ENCODE results near the gene CX3CL1. TPM values are rescaled to one million over a fixed set of nuclear protein-coding genes. Genes with fewer than 3 reads are reported as not detected.

Gene CX3CL1
- total RNA-seq, 1 donor from 2014 or later: not detected

DNA sequence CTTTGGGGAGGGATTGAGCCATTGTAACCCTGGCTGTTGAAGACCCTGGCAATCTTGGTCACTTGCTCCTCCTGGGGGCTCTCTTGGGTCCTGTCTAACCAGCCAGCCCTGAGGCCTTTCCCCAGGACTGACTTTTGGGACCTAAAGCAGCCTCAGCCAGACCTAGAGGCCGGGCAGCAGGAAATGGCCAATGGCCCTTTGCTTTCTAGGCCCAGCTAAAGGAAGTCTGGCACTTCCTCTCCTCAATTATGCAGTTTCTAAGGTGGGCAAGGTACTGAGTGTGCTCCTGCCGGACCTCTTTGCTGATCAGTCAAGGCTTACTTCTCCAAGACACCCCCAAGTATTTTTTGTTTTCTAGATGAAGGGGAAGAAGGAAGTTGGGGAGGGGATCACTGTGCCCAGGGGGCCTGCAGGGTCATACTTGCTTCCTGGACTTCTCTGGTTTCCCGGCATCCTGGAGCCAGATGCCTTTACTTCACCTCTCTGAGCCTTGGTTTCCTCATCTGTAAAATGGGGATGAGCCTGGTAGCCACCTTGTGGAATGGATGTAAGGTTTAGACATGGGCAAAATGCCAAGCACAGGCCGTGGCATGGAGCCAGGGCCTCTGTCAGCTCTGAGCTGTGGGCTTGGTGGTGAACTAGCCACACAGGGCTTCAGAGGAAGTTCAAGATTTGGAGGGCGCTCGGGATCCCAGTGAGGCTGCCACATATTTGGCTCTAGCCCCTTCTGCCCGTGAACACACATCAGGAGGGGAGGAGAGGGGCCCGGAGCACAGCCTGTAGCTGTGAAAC lies 8.6 kb downstream of the CX3CL1 start:
- no peaks in the 10 kb centered on the region for H3K9me3 Mint-ChIP-seq
- no peak overlapping the region for H3K27ac Mint-ChIP-seq
- no peaks in the 10 kb centered on the region for H3K27me3 Mint-ChIP-seq (ENCODE audit: low read depth)
- DNase-seq (ENCODE audit: low spot score): no peak
- no peaks in the 10 kb centered on the region for H3K36me3 Mint-ChIP-seq (ENCODE audit: low read depth)
- intact Hi-C loops (cut with micrococcal nuclease): no loop called here
- H3K4me3 Mint-ChIP-seq (ENCODE audit: low read depth): no peak overlapping the region
- peaks cover 19% of the 10 kb centered on the region for H3K4me1 Mint-ChIP-seq (ENCODE audit: low read depth)

DNA sequence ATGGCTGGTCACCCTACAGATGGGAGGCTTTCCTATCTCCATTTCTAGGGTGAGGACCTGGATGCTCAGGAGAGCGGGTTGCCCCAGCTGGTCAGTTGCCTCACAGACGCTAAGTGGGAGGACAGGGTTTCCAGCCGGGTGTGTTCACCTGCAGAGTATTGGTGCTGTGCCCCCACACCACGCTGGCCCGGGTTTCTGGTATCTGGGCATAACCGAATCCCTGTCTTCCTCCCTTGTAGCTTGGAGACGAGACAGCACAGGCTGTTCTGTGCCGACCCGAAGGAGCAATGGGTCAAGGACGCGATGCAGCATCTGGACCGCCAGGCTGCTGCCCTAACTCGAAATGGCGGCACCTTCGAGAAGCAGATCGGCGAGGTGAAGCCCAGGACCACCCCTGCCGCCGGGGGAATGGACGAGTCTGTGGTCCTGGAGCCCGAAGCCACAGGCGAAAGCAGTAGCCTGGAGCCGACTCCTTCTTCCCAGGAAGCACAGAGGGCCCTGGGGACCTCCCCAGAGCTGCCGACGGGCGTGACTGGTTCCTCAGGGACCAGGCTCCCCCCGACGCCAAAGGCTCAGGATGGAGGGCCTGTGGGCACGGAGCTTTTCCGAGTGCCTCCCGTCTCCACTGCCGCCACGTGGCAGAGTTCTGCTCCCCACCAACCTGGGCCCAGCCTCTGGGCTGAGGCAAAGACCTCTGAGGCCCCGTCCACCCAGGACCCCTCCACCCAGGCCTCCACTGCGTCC lies 9.7 kb downstream of the CX3CL1 start:
- Mint-ChIP-seq H3K36me3 (ENCODE audit: low read depth) (no peaks in the 10 kb centered on the region), H3K27me3 (ENCODE audit: low read depth) (peaks cover under 1% of the 10 kb centered on the region)

DNA sequence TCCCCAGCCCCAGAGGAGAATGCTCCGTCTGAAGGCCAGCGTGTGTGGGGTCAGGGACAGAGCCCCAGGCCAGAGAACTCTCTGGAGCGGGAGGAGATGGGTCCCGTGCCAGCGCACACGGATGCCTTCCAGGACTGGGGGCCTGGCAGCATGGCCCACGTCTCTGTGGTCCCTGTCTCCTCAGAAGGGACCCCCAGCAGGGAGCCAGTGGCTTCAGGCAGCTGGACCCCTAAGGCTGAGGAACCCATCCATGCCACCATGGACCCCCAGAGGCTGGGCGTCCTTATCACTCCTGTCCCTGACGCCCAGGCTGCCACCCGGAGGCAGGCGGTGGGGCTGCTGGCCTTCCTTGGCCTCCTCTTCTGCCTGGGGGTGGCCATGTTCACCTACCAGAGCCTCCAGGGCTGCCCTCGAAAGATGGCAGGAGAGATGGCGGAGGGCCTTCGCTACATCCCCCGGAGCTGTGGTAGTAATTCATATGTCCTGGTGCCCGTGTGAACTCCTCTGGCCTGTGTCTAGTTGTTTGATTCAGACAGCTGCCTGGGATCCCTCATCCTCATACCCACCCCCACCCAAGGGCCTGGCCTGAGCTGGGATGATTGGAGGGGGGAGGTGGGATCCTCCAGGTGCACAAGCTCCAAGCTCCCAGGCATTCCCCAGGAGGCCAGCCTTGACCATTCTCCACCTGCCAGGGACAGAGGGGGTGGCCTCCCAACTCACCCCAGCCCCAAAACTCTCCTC lies 10.4 kb downstream of the CX3CL1 start:
- H3K27ac Mint-ChIP-seq: no peak overlapping the region
- no peak for DNase-seq (ENCODE audit: low spot score)
- H3K27me3 Mint-ChIP-seq (ENCODE audit: low read depth): peaks cover 2% of the 10 kb centered on the region
- no peaks in the 10 kb centered on the region for H3K36me3 Mint-ChIP-seq (ENCODE audit: low read depth)
- H3K4me3 Mint-ChIP-seq (ENCODE audit: low read depth): no peak overlapping the region
- H3K4me1 Mint-ChIP-seq (ENCODE audit: low read depth): peaks cover 3% of the 10 kb centered on the region
- H3K9me3 Mint-ChIP-seq: no peaks in the 10 kb centered on the region
- intact Hi-C loops (cut with micrococcal nuclease): no loop called here

More for the DNA sequence above, 9.7 kb downstream of the CX3CL1 start:
- no peaks in the 10 kb centered on the region for H3K9me3 Mint-ChIP-seq
- intact Hi-C loops (cut with micrococcal nuclease): no loop called here
- no peak overlapping the region for H3K4me3 Mint-ChIP-seq (ENCODE audit: low read depth)
- no peak overlapping the region for H3K27ac Mint-ChIP-seq
- H3K4me1 Mint-ChIP-seq (ENCODE audit: low read depth): peaks cover 11% of the 10 kb centered on the region
- no peak for DNase-seq (ENCODE audit: low spot score)

DNA sequence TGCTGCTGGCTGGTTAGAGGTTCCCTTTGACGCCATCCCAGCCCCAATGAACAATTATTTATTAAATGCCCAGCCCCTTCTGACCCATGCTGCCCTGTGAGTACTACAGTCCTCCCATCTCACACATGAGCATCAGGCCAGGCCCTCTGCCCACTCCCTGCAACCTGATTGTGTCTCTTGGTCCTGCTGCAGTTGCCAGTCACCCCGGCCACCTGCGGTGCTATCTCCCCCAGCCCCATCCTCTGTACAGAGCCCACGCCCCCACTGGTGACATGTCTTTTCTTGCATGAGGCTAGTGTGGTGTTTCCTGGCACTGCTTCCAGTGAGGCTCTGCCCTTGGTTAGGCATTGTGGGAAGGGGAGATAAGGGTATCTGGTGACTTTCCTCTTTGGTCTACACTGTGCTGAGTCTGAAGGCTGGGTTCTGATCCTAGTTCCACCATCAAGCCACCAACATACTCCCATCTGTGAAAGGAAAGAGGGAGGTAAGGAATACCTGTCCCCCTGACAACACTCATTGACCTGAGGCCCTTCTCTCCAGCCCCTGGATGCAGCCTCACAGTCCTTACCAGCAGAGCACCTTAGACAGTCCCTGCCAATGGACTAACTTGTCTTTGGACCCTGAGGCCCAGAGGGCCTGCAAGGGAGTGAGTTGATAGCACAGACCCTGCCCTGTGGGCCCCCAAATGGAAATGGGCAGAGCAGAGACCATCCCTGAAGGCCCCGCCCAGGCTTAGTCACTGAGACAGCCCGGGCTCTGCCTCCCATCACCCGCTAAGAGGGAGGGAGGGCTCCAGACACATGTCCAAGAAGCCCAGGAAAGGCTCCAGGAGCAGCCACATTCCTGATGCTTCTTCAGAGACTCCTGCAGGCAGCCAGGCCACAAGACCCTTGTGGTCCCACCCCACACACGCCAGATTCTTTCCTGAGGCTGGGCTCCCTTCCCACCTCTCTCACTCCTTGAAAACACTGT lies 11.3 kb downstream of the CX3CL1 start:
- no peak for DNase-seq (ENCODE audit: low spot score)
- H3K4me1 Mint-ChIP-seq (ENCODE audit: low read depth): no peaks in the 10 kb centered on the region
- peaks cover 2% of the 10 kb centered on the region for H3K27me3 Mint-ChIP-seq (ENCODE audit: low read depth)
- no peaks in the 10 kb centered on the region for H3K36me3 Mint-ChIP-seq (ENCODE audit: low read depth)
- intact Hi-C loops (cut with micrococcal nuclease): no loop called here
- H3K27ac Mint-ChIP-seq: no peak overlapping the region
- H3K4me3 Mint-ChIP-seq (ENCODE audit: low read depth): no peak overlapping the region
- H3K9me3 Mint-ChIP-seq: no peaks in the 10 kb centered on the region

DNA sequence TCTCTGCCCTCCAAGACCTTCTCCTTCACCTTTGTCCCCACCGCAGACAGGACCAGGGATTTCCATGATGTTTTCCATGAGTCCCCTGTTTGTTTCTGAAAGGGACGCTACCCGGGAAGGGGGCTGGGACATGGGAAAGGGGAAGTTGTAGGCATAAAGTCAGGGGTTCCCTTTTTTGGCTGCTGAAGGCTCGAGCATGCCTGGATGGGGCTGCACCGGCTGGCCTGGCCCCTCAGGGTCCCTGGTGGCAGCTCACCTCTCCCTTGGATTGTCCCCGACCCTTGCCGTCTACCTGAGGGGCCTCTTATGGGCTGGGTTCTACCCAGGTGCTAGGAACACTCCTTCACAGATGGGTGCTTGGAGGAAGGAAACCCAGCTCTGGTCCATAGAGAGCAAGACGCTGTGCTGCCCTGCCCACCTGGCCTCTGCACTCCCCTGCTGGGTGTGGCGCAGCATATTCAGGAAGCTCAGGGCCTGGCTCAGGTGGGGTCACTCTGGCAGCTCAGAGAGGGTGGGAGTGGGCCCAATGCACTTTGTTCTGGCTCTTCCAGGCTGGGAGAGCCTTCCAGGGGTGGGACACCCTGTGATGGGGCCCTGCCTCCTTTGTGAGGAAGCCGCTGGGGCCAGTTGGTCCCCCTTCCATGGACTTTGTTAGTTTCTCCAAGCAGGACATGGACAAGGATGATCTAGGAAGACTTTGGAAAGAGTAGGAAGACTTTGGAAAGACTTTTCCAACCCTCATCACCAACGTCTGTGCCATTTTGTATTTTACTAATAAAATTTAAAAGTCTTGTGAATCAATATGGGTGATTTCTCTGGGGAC lies 12.2 kb downstream of the CX3CL1 start:
- Mint-ChIP-seq H3K36me3 (ENCODE audit: low read depth) (no peaks in the 10 kb centered on the region), H3K27me3 (ENCODE audit: low read depth) (peaks cover 2% of the 10 kb centered on the region), H3K4me3 (ENCODE audit: low read depth) (no peak overlapping the region), H3K27ac (no peak overlapping the region), H3K4me1 (ENCODE audit: low read depth) (no peaks in the 10 kb centered on the region), H3K9me3 (no peaks in the 10 kb centered on the region)
- no peak for DNase-seq (ENCODE audit: low spot score)
- intact Hi-C loops (cut with micrococcal nuclease): no loop called here

DNA sequence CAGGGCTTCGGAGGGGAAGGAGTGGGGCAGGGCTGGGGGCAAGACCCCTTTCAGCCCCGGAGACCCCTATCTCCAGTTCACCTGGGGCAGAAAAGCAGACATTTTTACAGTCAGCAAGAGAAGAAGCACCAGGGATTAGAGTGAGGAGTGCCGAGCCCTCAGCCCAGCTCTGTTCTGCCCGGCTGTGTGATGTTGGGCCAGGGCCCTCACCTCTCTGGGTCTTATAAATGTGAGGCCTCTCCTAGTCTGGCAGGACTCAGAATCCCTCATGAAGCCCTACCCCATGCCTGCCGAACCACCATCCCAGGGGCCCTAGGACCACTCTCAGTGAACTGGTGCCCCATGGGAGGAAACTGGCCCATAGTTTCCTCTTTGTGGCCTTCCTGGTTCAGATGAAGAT lies 12.8 kb downstream of the CX3CL1 start:
- no peaks in the 10 kb centered on the region for H3K4me1 Mint-ChIP-seq (ENCODE audit: low read depth)

DNA sequence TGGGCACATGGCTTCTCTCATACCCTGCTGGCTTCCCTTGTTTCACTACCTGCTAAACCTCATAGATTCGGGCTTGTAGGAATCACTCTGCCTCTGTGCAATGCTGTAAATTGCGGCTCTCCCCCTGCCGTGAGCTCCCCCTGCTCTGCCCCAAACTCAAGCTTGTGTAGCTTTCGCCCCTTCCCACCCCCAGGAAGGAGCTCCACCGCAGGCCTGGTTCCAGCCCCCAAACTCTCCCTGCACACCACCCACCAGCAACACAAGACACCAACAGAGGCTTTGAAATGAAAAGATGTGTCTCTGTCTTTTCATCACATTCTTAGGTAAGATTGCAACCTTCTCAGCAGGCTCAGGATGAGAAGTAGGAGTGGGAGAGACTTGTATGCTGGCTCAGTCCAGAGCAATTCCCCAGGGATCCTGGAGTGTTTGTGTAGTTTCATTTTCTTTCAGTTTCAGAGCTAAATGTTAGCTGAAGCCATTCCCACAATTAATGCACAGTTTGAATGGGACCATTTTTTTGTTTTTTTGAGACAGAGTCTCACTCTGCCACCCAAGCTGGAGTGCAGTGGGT lies 14.2 kb downstream of the CX3CL1 start:
- Mint-ChIP-seq H3K36me3 (ENCODE audit: low read depth) (no peaks in the 10 kb centered on the region), H3K27me3 (ENCODE audit: low read depth) (peaks cover 2% of the 10 kb centered on the region), H3K27ac (no peak overlapping the region), H3K4me3 (ENCODE audit: low read depth) (no peak overlapping the region), H3K9me3 (no peaks in the 10 kb centered on the region), H3K4me1 (ENCODE audit: low read depth) (no peaks in the 10 kb centered on the region)
- no peak for DNase-seq (ENCODE audit: low spot score)
- intact Hi-C loops (cut with micrococcal nuclease): no loop called here

More for the DNA sequence above, 12.8 kb downstream of the CX3CL1 start:
- Mint-ChIP-seq H3K27me3 (ENCODE audit: low read depth) (peaks cover 2% of the 10 kb centered on the region), H3K36me3 (ENCODE audit: low read depth) (no peaks in the 10 kb centered on the region), H3K4me3 (ENCODE audit: low read depth) (no peak overlapping the region), H3K27ac (no peak overlapping the region), H3K9me3 (no peaks in the 10 kb centered on the region)
- intact Hi-C loops (cut with micrococcal nuclease): no loop called here
- no peak for DNase-seq (ENCODE audit: low spot score)

DNA sequence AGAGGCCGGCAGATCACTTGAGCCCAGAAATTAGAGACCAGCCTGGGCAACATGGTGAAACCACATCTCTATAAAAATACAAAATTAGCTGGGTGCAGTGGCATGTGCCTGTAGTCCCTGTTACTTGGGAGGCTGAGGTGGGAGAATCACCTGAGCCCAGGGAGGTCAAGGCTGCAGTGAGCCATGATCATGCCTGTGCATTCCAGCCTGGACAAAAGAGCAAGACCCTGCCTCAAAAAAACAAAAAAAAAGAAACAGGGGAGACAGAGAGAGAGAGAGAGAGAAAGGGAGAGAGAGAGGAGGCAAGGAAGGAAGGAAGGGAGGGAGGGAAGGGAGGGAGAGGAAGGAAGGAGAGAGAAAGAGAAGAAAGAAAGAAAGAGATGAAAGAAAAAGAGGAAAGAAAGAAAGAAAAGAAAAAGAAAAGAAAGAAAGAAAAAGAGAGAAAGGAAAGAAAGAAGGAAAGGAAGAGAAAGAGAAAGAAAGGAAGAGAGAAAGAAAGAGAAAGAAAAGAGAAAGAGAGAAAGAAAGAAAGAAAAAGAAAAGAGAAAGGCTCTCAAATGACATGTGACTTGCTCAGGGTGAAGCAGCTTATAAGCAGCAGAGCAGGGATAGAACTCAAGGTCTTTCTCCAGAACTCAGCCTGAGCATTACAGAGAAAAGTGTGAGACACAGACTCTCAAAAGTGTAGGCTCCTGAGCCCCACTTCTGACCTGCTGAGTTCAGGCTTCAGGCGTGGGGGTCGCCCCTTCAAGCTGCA lies 15.5 kb downstream of the CX3CL1 start:
- Mint-ChIP-seq H3K4me3 (ENCODE audit: low read depth) (no peak overlapping the region), H3K4me1 (ENCODE audit: low read depth) (no peaks in the 10 kb centered on the region), H3K9me3 (no peaks in the 10 kb centered on the region), H3K27ac (no peak overlapping the region), H3K27me3 (ENCODE audit: low read depth) (peaks cover 2% of the 10 kb centered on the region), H3K36me3 (ENCODE audit: low read depth) (no peaks in the 10 kb centered on the region)
- intact Hi-C loops (cut with micrococcal nuclease): no loop called here
- DNase-seq (ENCODE audit: low spot score): no peak

DNA sequence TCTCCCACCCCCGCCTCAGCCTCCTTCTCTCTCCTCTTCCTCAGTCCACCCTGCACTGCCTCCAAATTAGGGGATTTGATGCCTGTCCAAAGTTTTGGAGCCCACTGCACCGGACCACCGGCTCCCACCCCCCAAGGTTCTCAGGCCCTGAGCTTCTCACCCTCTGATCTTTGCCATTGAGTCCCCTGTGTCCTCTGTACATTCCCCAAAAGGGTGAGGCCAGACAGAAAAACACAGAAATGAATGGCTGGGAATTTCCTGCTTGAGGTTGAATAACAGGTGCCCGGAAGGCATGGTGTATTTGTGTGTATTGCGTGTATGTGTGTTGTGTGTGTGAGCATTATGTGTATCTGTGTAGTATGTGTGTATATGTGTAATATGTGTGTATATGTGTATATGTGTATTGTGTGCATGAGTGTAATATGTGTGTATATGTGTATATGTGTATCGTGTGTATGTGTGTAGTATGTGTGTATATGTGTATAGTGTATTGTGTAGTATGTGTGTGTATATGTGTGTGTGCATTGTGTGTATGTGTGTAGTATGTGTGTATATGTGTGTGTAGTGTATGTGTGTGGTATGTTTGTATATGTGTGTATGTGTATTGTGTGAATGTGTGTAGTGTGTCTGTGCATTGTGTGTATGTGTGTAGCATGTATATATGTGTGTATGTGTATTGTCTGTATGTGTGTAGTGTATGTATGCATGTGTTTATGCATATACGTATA lies 16.2 kb downstream of the CX3CL1 start:
- intact Hi-C loops (cut with micrococcal nuclease): no loop called here
- no peak for DNase-seq (ENCODE audit: low spot score)
- Mint-ChIP-seq H3K4me1 (ENCODE audit: low read depth) (no peaks in the 10 kb centered on the region), H3K36me3 (ENCODE audit: low read depth) (no peaks in the 10 kb centered on the region), H3K4me3 (ENCODE audit: low read depth) (no peak overlapping the region), H3K9me3 (no peaks in the 10 kb centered on the region), H3K27ac (no peak overlapping the region), H3K27me3 (ENCODE audit: low read depth) (peaks cover 2% of the 10 kb centered on the region)

DNA sequence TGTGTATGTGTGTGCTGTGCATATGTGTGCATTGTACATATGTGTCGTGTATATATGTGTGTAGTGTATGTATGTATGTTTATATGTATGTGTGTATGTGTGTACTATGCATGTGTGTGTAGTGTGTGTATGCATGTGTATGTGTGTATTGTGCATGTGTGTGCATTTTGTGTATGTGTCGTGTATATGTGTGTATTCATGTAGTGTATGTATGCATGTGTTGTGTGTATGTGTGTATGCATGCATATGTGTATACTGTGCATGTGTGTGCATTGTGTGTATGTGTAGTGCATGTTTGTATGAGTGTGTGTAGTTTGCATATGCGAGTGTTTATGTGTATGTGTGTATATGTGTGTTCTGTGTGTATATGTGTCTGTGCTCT lies 16.8 kb downstream of the CX3CL1 start:
- no peak for DNase-seq (ENCODE audit: low spot score)
- H3K4me3 Mint-ChIP-seq (ENCODE audit: low read depth): no peak overlapping the region
- no peaks in the 10 kb centered on the region for H3K36me3 Mint-ChIP-seq (ENCODE audit: low read depth)
- H3K9me3 Mint-ChIP-seq: no peaks in the 10 kb centered on the region
- peaks cover 2% of the 10 kb centered on the region for H3K27me3 Mint-ChIP-seq (ENCODE audit: low read depth)
- H3K4me1 Mint-ChIP-seq (ENCODE audit: low read depth): no peaks in the 10 kb centered on the region
- H3K27ac Mint-ChIP-seq: no peak overlapping the region
- intact Hi-C loops (cut with micrococcal nuclease): no loop called here

Measured in activated T-helper 2 cell treated with anti-CD3 and anti-CD28 coated beads, Interferon-gamma antibody, Interleukin-2, Interleukin-4, amounts not matched to agents 10 μg/mL and 5 μg/mL and 100 μg/mL, durations not matched to agents 14 hours and 24 hours and 36 hours (primary cell).